NT2/D1 (cell line): Measurements from ENCODE around the gene TBC1D22A.

Source experiments
- SUZ12 ChIP-seq: IDR thresholded peaks from 2 replicates; pipeline ENCODE4 v1.6.1; 2011; ENCODE audit not compliant: insufficient read length, insufficient read depth; ENCODE audit errors: extremely low read depth
- YY1 ChIP-seq: IDR thresholded peaks from 2 replicates; pipeline ENCODE4 v1.6.1; 2011; ENCODE audit not compliant: insufficient read length, insufficient read depth
- ZNF274 ChIP-seq: IDR thresholded peaks from 2 replicates; pipeline ENCODE4 v1.6.1; 2011; ENCODE audit warnings: mild to moderate bottlenecking, low read depth, low read length

DNA sequence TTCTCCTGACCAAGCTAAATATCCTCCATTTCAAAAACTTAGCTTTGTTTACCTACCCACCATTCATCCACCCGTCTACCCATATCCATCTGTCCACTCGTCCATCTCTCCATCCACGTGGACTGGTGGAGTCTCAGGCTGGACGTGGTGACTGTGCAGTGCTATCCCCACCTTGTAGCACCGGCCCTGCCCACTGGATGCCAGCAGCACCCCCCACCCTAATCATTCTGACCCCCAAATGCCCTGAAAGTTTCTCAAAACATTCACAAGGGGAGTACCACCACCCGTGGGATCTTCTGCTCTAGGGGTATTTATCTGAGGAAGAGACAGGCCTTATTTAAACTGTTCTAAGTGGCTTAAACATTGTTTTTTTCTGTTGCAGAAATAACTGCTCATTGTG is 206.4 kb downstream of the TBC1D22A start:
- no peak for TF ChIP-seq YY1
- TF ChIP-seq ZNF274: no peak
- TF ChIP-seq SUZ12: no peak
